Measurements from ENCODE around the gene TBX18.
A peak's percentile ranks its signal among the peaks of the same experiment; 100 is the strongest.

Gene TBX18

DNA sequence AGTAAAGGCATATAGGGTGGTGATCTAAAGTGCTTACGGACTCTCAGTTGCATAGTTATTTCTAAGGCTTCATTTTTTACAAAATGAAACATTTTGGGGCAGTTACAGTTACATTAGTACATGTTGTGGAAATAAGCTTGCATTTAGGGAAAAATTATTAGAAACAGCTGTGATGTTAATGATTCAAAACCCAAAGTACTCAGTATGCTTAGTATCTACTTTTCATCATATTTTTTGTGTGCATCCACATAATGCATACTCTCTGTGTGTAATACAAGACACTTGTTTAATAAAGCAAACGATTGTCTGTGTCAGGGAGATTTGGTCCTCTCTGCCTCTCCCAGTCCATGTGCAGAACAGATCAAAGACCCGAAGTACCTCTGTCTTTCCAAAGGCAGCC lies 11.4 kb upstream of the TBX18 start:
- no peak overlapping the region for H3K27ac ChIP-seq (ENCODE audit: low read depth, low read length)
- H2BK5ac ChIP-seq (ENCODE audit: low read length) = no peak overlapping the region
- peaks cover 28% of the 10 kb centered on the region for H3K27me3 ChIP-seq (ENCODE audit: insufficient read depth, low read length, poor library complexity)
- no peaks in the 10 kb centered on the region for H3K4me1 ChIP-seq (ENCODE audit: control insufficient read depth, low read depth, low read length)
- H3K4me3 ChIP-seq (ENCODE audit: low read length) = no peak overlapping the region
- H3K9ac ChIP-seq (ENCODE audit: low read length) = no peak overlapping the region
- no peak overlapping the region for H3K56ac ChIP-seq (ENCODE audit: low read length)
- no peak overlapping the region for H2AK5ac ChIP-seq (ENCODE audit: low read length)
- H2BK120ac ChIP-seq (ENCODE audit: low read depth, low read length) = no peak overlapping the region
- H3K79me1 ChIP-seq (ENCODE audit: low read length) = no peaks in the 10 kb centered on the region
- no CpG with 5 or more reads among the region's 3 CpGs for WGBS (ENCODE audit: extremely low coverage, insufficient coverage, low lambda C conversion rate)
- no peak overlapping the region for H3K4ac ChIP-seq (ENCODE audit: low read depth, low read length)
- H4K5ac ChIP-seq (ENCODE audit: low read length) = no peak overlapping the region
- no peaks in the 10 kb centered on the region for H3K36me3 ChIP-seq (ENCODE audit: control insufficient read depth, insufficient read depth, low read length)
- no peak overlapping the region for H3K23ac ChIP-seq (ENCODE audit: low read length)
- H2BK15ac ChIP-seq (replicated peaks; ENCODE audit: low read depth) = no peak overlapping the region
- H3K79me2 ChIP-seq (ENCODE audit: control insufficient read depth, insufficient read depth, low read length) = no peaks in the 10 kb centered on the region
- H4K8ac ChIP-seq (ENCODE audit: low read depth, low read length) = no peak overlapping the region
- H3K18ac ChIP-seq (ENCODE audit: low read length) = no peak overlapping the region
- H3K4me2 ChIP-seq (ENCODE audit: low read length) = no peak overlapping the region
- DNase-seq = no peak

GRCh38 chr6:84774985-84775284 lies 10.5 kb upstream of the TBX18 start:
- no peak overlapping the region for H3K23ac ChIP-seq (ENCODE audit: low read length)
- H3K9ac ChIP-seq (ENCODE audit: low read length) = peak overlapping the region; percentile 7
- H3K27ac ChIP-seq (ENCODE audit: low read depth, low read length) = no peak overlapping the region
- H3K79me1 ChIP-seq (ENCODE audit: low read length) = no peaks in the 10 kb centered on the region
- WGBS (ENCODE audit: extremely low coverage, insufficient coverage, low lambda C conversion rate) = no CpG with 5 or more reads among the region's 14 CpGs
- H2BK15ac ChIP-seq (replicated peaks; ENCODE audit: low read depth) = no peak overlapping the region
- no peak overlapping the region for H3K4me3 ChIP-seq (ENCODE audit: low read length)
- no peak overlapping the region for H3K18ac ChIP-seq (ENCODE audit: low read length)
- H3K27me3 ChIP-seq (ENCODE audit: insufficient read depth, low read length, poor library complexity) = peaks cover 30% of the 10 kb centered on the region
- no peak overlapping the region for H2AK5ac ChIP-seq (ENCODE audit: low read length)
- H2BK120ac ChIP-seq (ENCODE audit: low read depth, low read length) = no peak overlapping the region
- no peak for DNase-seq
- no peak overlapping the region for H4K8ac ChIP-seq (ENCODE audit: low read depth, low read length)
- H3K4me1 ChIP-seq (ENCODE audit: control insufficient read depth, low read depth, low read length) = no peaks in the 10 kb centered on the region
- no peaks in the 10 kb centered on the region for H3K36me3 ChIP-seq (ENCODE audit: control insufficient read depth, insufficient read depth, low read length)
- H4K5ac ChIP-seq (ENCODE audit: low read length) = no peak overlapping the region
- H3K79me2 ChIP-seq (ENCODE audit: control insufficient read depth, insufficient read depth, low read length) = no peaks in the 10 kb centered on the region
- H2BK5ac ChIP-seq (ENCODE audit: low read length) = no peak overlapping the region
- no peak overlapping the region for H3K4ac ChIP-seq (ENCODE audit: low read depth, low read length)
- H3K56ac ChIP-seq (ENCODE audit: low read length) = no peak overlapping the region
- peak overlapping the region; percentile 17 for H3K4me2 ChIP-seq (ENCODE audit: low read length)

DNA sequence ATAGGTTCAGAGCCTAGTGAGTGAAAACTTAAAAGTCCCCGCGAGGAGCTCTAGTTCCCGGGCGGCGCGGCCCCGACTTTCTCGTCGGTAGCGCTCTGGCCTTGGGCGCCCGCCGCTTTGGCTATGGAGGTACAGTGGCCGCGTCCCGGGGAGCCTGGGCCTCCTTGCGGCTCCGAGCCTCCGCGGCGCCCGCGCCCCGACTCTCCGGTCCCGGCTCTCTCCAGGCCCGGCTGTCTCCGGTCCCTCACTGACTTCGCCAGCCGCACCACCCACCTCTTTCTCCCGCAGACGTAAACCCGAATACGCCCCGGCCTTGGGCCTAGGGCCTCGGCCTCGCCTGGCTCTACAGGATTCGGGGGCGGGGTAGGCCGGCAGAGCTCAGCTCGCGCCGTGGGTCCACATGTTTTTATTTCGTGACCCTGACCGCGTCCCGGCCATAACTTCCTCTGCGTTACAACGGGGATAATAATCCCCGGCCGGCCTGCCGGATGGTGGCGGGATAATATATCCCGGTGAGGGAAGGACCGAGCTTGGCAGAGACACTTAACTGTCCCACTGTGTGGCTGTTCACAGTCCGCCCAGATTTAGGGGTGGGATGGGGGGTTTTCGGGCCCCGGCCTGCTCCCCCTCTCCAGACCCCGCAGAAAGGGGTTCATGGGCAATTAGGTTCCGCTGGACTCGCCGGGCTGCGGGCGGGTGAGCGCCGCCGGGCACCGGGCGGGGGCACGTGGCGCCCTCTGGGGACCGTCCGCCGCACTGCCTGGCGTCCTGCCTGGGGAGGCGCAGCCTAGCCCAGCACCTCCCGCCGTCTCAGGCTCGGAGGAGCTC lies 10.0 kb upstream of the TBX18 start:
- H2BK120ac ChIP-seq (ENCODE audit: low read depth, low read length) = no peak overlapping the region
- H2AK5ac ChIP-seq (ENCODE audit: low read length) = no peak overlapping the region
- DNase-seq = peak; percentile 79
- H3K4me2 ChIP-seq (ENCODE audit: low read length) = peak overlapping the region; percentile 90
- H2BK5ac ChIP-seq (ENCODE audit: low read length) = no peak overlapping the region
- no peak overlapping the region for H4K5ac ChIP-seq (ENCODE audit: low read length)
- no peaks in the 10 kb centered on the region for H3K4me1 ChIP-seq (ENCODE audit: control insufficient read depth, low read depth, low read length)
- no peak overlapping the region for H2BK15ac ChIP-seq (replicated peaks; ENCODE audit: low read depth)
- H3K23ac ChIP-seq (ENCODE audit: low read length) = no peak overlapping the region
- peak overlapping the region; percentile 50 for H3K9ac ChIP-seq (ENCODE audit: low read length)
- no peak overlapping the region for H3K4me3 ChIP-seq (ENCODE audit: low read length)
- no peaks in the 10 kb centered on the region for H3K79me2 ChIP-seq (ENCODE audit: control insufficient read depth, insufficient read depth, low read length)
- H3K4ac ChIP-seq (ENCODE audit: low read depth, low read length) = no peak overlapping the region
- H4K8ac ChIP-seq (ENCODE audit: low read depth, low read length) = no peak overlapping the region
- no peaks in the 10 kb centered on the region for H3K79me1 ChIP-seq (ENCODE audit: low read length)
- WGBS (ENCODE audit: extremely low coverage, insufficient coverage, low lambda C conversion rate) = no CpG with 5 or more reads among the region's 79 CpGs
- peak overlapping the region; percentile 73 for H3K56ac ChIP-seq (ENCODE audit: low read length)
- no peak overlapping the region for H3K27ac ChIP-seq (ENCODE audit: low read depth, low read length)
- H3K27me3 ChIP-seq (ENCODE audit: insufficient read depth, low read length, poor library complexity) = peaks cover 31% of the 10 kb centered on the region
- no peaks in the 10 kb centered on the region for H3K36me3 ChIP-seq (ENCODE audit: control insufficient read depth, insufficient read depth, low read length)
- H3K18ac ChIP-seq (ENCODE audit: low read length) = no peak overlapping the region

DNA sequence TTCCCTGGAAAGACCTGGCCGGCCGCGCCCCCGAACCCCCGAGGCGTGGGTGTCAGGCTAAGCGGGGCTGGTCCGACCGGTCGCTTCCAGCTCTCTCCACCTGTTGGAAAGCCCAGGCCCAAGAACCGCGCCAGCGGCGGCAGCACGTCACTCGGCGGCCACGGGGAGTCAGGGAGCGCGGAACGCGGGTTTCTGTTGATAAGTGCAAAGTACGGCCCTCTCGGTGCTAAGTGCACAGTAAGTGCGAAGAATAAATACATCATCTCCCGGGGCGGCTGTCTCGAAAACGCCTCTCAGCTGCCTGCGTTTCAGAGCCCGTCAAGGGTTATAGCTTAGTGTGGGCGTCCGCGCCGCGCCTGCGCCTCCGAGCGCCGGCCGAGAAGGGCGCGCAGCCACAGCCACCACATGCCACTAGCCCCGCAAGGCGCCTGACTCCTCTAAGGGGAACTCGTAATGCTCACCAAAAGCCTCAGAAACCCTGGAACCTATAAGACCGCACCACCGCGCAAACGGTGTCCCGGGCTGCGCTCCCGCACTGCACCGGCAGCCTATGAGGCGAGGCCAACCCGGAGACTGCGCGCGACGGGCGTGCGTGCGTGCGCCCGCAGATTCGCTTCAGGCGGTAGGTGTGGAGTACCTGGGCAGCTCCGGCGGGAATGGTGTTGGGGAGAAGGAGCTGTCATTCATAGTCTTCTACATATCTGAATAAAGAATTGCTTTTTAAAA lies 9.2 kb upstream of the TBX18 start:
- Histone ChIP-seq H3K79me1 (ENCODE audit: low read length) (no peaks in the 10 kb centered on the region), H3K56ac (ENCODE audit: low read length) (peak overlapping the region; percentile 73), H4K8ac (ENCODE audit: low read depth, low read length) (no peak overlapping the region), H3K79me2 (ENCODE audit: control insufficient read depth, insufficient read depth, low read length) (no peaks in the 10 kb centered on the region), H3K9ac (ENCODE audit: low read length) (no peak overlapping the region), H2BK120ac (ENCODE audit: low read depth, low read length) (no peak overlapping the region), H3K4me2 (ENCODE audit: low read length) (peak overlapping the region; percentile 90), H2BK15ac (replicated peaks; ENCODE audit: low read depth) (no peak overlapping the region), H2BK5ac (ENCODE audit: low read length) (no peak overlapping the region), H3K4me1 (ENCODE audit: control insufficient read depth, low read depth, low read length) (no peaks in the 10 kb centered on the region), H2AK5ac (ENCODE audit: low read length) (no peak overlapping the region), H3K36me3 (ENCODE audit: control insufficient read depth, insufficient read depth, low read length) (no peaks in the 10 kb centered on the region), H4K5ac (ENCODE audit: low read length) (no peak overlapping the region), H3K18ac (ENCODE audit: low read length) (no peak overlapping the region), H3K27me3 (ENCODE audit: insufficient read depth, low read length, poor library complexity) (peaks cover 38% of the 10 kb centered on the region), H3K27ac (ENCODE audit: low read depth, low read length) (no peak overlapping the region), H3K4me3 (ENCODE audit: low read length) (no peak overlapping the region), H3K4ac (ENCODE audit: low read depth, low read length) (no peak overlapping the region), H3K23ac (ENCODE audit: low read length) (no peak overlapping the region)
- peak; percentile 69 for DNase-seq
- no CpG with 5 or more reads among the region's 69 CpGs for WGBS (ENCODE audit: extremely low coverage, insufficient coverage, low lambda C conversion rate)

- Histone ChIP-seq H3K4me3 (ENCODE audit: low read length) (no peak overlapping the region), H3K23ac (ENCODE audit: low read length) (no peak overlapping the region), H3K18ac (ENCODE audit: low read length) (no peak overlapping the region), H3K9ac (ENCODE audit: low read length) (no peak overlapping the region), H3K4me2 (ENCODE audit: low read length) (peak overlapping the region; percentile 90), H3K79me2 (ENCODE audit: control insufficient read depth, insufficient read depth, low read length) (no peaks in the 10 kb centered on the region), H3K79me1 (ENCODE audit: low read length) (no peaks in the 10 kb centered on the region), H2BK5ac (ENCODE audit: low read length) (no peak overlapping the region), H3K36me3 (ENCODE audit: control insufficient read depth, insufficient read depth, low read length) (no peaks in the 10 kb centered on the region), H4K8ac (ENCODE audit: low read depth, low read length) (no peak overlapping the region), H2BK120ac (ENCODE audit: low read depth, low read length) (no peak overlapping the region), H3K4me1 (ENCODE audit: control insufficient read depth, low read depth, low read length) (no peaks in the 10 kb centered on the region), H3K27me3 (ENCODE audit: insufficient read depth, low read length, poor library complexity) (peaks cover 43% of the 10 kb centered on the region), H3K27ac (ENCODE audit: low read depth, low read length) (no peak overlapping the region), H2BK15ac (replicated peaks; ENCODE audit: low read depth) (no peak overlapping the region), H4K5ac (ENCODE audit: low read length) (no peak overlapping the region), H2AK5ac (ENCODE audit: low read length) (no peak overlapping the region), H3K4ac (ENCODE audit: low read depth, low read length) (no peak overlapping the region), H3K56ac (ENCODE audit: low read length) (no peak overlapping the region)
- WGBS (ENCODE audit: extremely low coverage, insufficient coverage, low lambda C conversion rate) = no CpG with 5 or more reads among the region's 14 CpGs
- DNase-seq = peak; percentile 62
Measured at GRCh38 chr6:84773133-84773430, 8.7 kb upstream of the TBX18 start.

Data from mesendoderm (in vitro differentiated cells).